GM18511 (cell line): ENCODE data around the gene TMTC3.
A peak's percentile ranks its signal among the peaks of the same experiment; 100 is the strongest.
"Not testable (repeated sequence)": the region's sequence is repeated elsewhere in the genome, so short reads cannot be mapped to it uniquely, and the experiment has no call there.

ENCODE experiments used
- ATAC-seq: cut with Tn5 transposase; IDR thresholded peaks from one replicate; pipeline ENCODE4 v1.9.1; 2021; ENCODE audit warnings: mild to moderate bottlenecking, moderate library complexity; ENCODE audit not compliant: unreplicated experiment

Gene TMTC3

GRCh38 chr12:88163371-88163770, 21.3 kb downstream of the TMTC3 start:
- ATAC-seq: no peak

DNA sequence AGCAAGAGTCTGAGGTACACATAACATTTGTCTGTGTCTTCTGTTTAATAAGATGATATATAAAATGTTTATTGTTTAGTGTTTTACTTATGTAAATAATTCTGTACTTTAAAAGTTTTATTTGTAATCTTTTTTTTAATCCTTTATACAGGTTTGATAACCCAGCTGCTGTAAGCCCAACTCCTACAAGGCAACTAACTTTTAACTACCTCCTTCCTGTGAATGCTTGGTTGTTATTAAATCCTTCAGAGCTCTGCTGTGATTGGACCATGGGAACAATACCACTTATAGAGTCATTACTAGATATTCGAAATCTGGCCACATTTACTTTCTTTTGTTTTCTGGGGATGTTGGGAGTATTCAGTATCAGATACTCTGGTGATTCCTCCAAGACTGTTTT, 24.1 kb downstream of the TMTC3 start:
- ATAC-seq: no peak

DNA sequence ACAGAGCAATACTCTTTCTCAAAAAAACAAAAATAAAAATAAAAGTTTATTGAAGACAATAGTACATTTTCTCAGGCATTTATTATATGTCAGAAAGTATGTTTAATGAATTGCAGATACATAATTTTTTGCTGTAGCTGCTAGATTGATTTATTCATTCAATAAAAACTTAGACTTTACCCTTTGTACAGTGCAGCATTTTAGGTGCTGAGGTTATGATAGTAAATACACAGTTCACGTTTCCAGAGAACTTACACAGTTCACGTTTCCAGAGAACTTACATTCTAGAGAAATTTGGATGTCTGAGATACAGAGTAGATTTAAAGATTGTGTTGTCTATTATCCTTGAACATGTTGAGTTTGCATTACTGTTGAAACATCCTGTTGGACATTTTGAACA, 25.3 kb downstream of the TMTC3 start:
- ATAC-seq: no peak

DNA sequence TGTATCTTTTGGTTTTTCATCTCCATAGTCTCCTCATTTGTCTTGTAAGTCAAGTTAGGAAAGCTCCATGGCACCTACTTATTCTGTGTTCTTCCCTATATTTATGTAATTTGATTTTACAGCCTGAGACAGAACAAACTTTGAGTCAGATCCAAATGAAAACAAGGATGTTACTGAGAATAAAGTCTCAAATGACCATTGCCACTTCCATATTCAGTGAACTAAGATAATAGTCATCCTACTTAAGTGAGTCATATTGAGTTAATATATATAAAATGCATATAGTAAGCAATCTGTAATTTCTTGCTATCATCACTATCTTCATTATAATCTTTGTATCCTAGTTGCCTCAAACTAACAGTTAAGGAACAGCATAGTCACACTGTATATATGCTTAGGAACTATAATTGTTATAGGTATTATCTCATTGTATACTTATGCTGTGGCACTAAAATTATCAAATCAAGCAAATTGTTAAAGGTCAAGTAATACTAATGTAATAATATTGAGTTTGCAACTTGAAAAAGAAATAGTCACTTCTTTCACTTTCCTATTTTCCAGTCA, 30.8 kb downstream of the TMTC3 start:
- ATAC-seq: no peak

- no peak for ATAC-seq
Measured at GRCh38 chr12:88175544-88175943, 33.4 kb downstream of the TMTC3 start.

DNA sequence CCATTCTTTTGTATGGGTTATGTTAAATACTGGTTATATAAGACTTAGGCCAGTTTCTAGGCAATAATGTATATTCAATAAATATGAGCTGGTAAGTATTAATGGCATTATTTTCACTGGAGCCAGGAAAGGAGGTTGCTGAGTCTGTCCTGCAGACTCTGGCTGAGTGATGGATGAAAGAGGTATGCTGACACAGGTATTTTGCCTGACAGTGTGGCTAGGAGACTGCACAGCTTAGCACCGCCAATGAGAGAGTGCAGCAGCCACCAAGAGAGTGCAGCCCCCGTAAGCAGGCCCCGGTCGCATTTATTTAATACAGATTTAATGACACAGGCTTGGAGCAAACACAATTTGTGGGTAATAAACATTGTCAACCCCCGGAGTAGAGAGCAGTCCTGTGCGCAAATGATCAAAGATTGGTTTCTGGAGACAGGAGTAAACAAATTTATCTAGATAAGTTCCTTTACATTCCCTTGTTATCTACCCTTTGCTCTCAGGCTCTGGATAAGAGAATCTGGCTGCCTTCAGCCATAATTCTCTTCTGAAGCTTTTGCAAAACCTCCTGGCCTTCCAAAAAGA, 37.4 kb downstream of the TMTC3 start:
- ATAC-seq: no peak

GRCh38 chr12:88181881-88182280, 39.8 kb downstream of the TMTC3 start:
- ATAC-seq: no peak

DNA sequence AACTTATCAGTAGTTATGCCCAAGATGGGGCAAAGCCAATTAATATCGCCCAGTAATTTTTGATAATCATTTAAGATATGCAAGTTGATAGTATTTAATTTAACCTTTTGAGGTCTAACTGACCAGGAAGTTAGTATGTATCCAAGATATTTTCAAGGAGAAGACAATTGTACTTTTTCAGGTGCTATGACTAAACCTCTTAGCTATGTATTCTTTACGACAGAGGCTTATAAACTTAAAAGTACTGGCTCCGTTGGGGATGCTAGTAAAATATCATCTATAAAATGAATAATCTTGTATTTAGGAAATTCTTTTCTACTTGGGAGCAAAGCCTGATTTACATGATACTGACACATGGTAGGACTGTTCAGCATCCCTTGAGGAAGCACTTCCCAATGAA, 40.3 kb downstream of the TMTC3 start:
- ATAC-seq: no peak

DNA sequence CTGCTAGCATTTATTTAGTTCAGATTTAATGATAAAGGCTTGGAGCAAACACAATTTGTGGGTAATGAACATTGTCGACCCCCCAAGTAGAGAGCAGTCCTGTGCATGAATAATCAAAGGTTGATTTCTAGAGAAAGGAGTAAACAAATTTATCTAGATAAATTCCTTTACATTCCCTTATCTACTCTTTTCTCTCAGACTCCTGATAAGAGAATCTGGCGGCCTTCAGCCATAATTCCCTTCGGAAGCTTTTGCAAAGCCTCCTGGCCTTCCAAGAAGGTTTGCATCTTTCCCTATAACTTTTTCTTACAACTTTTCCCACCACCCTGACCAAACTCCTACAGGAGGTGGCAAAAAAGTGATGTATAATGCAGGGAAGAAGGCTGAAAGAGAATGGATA, 42.1 kb downstream of the TMTC3 start:
- no peak for ATAC-seq

DNA sequence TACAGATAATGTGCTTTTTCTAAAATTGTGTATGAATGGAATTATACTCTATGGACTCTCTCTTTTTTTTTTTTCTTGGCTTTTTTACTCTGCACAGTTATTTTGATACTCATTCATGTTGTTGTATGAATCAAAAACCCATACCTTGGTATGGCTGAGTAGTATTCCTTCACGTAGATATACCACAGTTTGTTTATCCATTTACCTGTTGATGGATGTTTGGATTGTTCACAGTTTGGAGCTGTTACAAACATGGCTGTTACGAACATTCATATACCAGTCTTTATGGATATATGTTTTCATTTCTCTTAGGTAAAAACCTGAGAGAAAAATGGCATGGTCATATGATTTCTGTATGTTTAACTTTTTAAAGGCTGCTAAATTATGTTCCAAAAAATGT, 43.2 kb downstream of the TMTC3 start:
- no peak for ATAC-seq

DNA sequence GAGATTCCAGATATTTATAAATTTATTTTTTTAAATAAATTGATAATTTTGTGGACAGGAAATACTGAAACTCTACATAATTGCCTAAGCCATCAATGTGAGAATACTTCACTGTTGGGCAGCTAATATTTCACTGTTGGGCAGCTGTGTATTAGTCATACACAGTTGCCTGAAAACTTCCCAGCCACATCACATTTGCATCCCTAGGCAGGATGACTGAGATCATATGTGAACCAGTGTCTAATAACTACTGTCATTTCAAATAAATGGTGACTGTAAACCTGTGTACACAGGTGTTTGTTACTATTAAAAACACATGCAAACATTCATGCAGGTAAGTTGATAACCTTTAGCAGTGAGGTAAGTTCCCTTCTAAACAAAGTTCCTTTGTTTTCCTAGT, 43.9 kb downstream of the TMTC3 start:
- ATAC-seq: peak; percentile 82

DNA sequence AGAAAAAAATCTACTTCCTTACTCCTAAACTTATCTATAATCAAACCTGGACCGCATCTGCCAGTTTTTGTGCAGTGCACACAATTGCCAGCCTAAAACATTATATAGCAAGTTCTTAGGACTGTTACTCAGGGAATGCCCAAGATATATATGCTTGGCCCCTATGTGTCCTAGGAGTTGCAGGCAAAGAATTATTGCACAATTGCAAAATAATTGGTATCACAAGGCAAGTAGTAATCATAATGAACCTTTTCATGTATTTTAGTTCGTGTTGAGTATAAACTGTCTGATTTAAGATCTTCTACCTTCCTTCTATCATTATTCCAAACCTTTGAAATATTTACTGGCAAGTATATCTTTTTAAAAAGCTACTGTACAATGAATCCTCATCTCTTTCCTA, 45.5 kb downstream of the TMTC3 start:
- no peak for ATAC-seq

GRCh38 chr12:88188180-88188579, 46.1 kb downstream of the TMTC3 start:
- no peak for ATAC-seq

GRCh38 chr12:88192426-88192825, 50.3 kb downstream of the TMTC3 start:
- no peak for ATAC-seq

GRCh38 chr12:88194868-88195267, 52.8 kb downstream of the TMTC3 start:
- ATAC-seq: no peak

- ATAC-seq: no peak
Measured at GRCh38 chr12:88200029-88200428, 57.9 kb downstream of the TMTC3 start.

GRCh38 chr12:88202500-88202899, 60.4 kb downstream of the TMTC3 start:
- ATAC-seq: no peak

- no peak for ATAC-seq
Measured at GRCh38 chr12:88206601-88207000, 64.5 kb downstream of the TMTC3 start.

DNA sequence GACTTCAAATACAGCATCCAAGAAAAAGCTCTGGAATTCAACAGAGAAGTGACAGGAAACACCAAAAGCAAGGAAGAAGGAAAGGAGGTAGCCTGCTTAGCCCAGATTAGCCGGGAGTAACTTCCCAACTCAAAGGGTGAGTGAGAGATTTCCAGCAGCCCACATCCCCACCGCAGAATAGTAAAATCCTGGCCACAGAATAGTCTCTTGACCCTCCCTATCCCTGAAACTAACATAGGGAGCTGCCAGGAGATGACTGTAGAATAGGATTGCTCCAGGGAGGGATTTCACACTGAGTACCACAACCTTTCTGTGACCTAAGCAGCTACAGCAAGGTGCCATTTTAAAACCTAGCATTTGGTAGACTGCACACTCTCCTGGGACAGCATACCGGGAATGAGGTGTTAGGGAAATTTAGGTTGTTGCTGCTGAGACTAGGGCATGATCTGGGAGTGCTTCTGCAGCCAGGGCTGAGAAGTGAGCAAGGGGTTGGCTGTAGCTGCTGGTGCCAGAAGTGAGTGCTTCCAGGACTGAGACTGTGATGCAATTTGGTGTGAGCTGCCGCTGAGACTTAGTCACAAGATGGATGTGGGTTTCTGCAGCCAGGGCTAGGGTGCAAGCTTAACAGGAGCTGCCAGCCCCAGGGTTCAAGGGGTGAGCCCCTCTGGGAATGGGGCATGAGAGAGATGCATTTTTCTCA, 66.0 kb downstream of the TMTC3 start:
- no peak for ATAC-seq

DNA sequence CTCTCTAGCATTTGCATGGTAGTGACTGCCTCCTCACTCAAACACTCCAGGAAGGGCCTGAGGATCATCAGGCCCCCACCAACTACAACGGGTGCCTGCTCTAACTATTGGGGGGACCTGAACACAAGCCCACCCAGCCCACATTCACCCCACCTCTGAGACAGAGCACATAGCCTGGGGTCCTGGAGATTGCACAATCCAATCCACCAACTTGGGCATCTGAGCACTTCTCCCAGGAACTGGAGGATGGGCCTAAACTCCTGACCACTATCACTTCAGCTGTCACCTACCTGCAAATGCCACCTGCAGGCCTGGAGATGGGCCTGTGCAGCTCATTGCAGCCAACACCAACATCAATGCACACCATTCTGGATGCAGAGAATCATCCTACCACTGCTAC, 66.6 kb downstream of the TMTC3 start:
- no peak for ATAC-seq

- ATAC-seq: not testable (repeated sequence)
Measured at GRCh38 chr12:88210311-88210710, 68.2 kb downstream of the TMTC3 start.

- ATAC-seq: no peak
Measured at GRCh38 chr12:88218293-88218692, 76.2 kb downstream of the TMTC3 start.

DNA sequence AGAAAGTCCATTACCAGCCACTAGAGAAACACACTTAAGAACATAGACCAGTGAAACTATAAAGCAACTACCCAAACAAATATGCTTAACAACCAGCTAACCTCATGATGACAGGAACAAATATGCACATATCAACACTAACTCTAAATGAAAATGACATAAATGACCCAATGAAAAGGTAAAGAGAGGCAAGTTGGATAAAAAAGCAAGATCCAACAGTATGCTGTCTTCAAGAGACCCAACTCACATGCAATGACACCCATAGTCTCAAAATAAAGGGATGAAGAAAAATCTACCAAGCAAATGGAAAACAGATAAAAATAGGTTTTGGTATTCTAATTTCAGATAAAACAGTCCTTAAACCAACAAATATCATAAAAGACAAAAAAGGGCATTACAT, 77.8 kb downstream of the TMTC3 start:
- no peak for ATAC-seq
